DOHH2 (cell line): Measurements from ENCODE around the gene SPART.

Source experiments
- H3F3A ChIP-seq: fragments of 200-600 bp; sonication (generic), shearing (Covaris generic); 2 replicates; pipeline ENCODE4 v1.6.0; 2016; ENCODE audit warnings: antibody characterized with exemption, mild to moderate bottlenecking; ENCODE audit not compliant: control insufficient read depth, insufficient read depth
- H3K27ac ChIP-seq: fragments of 200-600 bp; sonication (generic); 2 replicates; pipeline ENCODE4 v1.5.1; 2014; ENCODE audit warnings: low read depth, mild to moderate bottlenecking, low read length, moderate library complexity
- H3K27me3 ChIP-seq: fragments of 200-600 bp; sonication (generic); 2 replicates; pipeline ENCODE4 v1.6.1; 2014; ENCODE audit warnings: mild to moderate bottlenecking, low read length, mixed read lengths; ENCODE audit not compliant: control insufficient read depth
- H3K36me3 ChIP-seq: fragments of 200-600 bp; sonication (generic); 2 replicates; pipeline ENCODE4 v1.6.1; 2014; ENCODE audit warnings: mild to moderate bottlenecking, low read length, moderate library complexity, mixed read lengths; ENCODE audit not compliant: control insufficient read depth
- H3K4me1 ChIP-seq: fragments of 200-600 bp; sonication (generic); 2 replicates; pipeline ENCODE4 v1.6.1; 2014; ENCODE audit warnings: mild to moderate bottlenecking, low read length, mixed read lengths; ENCODE audit not compliant: control insufficient read depth
- H3K4me2 ChIP-seq: fragments of 200-600 bp; sonication (generic); 2 replicates; pipeline ENCODE4 v1.6.0; 2014; ENCODE audit warnings: mild to moderate bottlenecking, low read length, moderate library complexity
- H3K4me3 ChIP-seq: fragments of 200-600 bp; sonication (generic); 2 replicates; pipeline ENCODE4 v1.5.1; 2014; ENCODE audit warnings: mild to moderate bottlenecking, low read length, mixed read lengths
- H3K79me2 ChIP-seq: fragments of 200-600 bp; sonication (generic); 2 replicates; pipeline ENCODE4 v1.6.1; 2014; ENCODE audit warnings: mild to moderate bottlenecking, low read length, mixed read lengths; ENCODE audit not compliant: control insufficient read depth
- H3K9me2 ChIP-seq: fragments of 200-600 bp; sonication (generic); replicated peaks from 2 replicates; pipeline ENCODE4 v1.6.1; 2014; ENCODE audit warnings: mild to moderate bottlenecking, low read length, mixed read lengths; ENCODE audit not compliant: control insufficient read depth
- H3K9me3 ChIP-seq: fragments of 200-600 bp; sonication (generic); 2 replicates; pipeline ENCODE4 v1.6.1; 2014; ENCODE audit warnings: antibody characterized with exemption, low read length, mixed read lengths; ENCODE audit not compliant: control insufficient read depth, insufficient read depth
- H4K20me1 ChIP-seq: fragments of 200-600 bp; sonication (generic); 2 replicates; pipeline ENCODE4 v1.6.0; 2014; ENCODE audit warnings: low read depth, mild to moderate bottlenecking, antibody characterized with exemption, low read length, moderate library complexity; ENCODE audit not compliant: control insufficient read depth, insufficient read depth
- EZH2phosphoT487 ChIP-seq: fragments of 200-600 bp; sonication (generic); IDR thresholded peaks from 2 replicates; pipeline ENCODE4 v1.6.1; 2017; ENCODE audit warnings: borderline replicate concordance, mild to moderate bottlenecking, antibody characterized with exemption, low read length, moderate library complexity, mixed read lengths
- TF ChIP-seq, protein P1 (sequence below): fragments of 200-600 bp; sonication (generic); IDR thresholded peaks from one replicate; pipeline ENCODE4 v1.5.1; 2014; ENCODE audit warnings: antibody characterized with exemption, mild to moderate bottlenecking, low read depth, low read length; ENCODE audit not compliant: poor library complexity, severe bottlenecking

The SPART gene

DNA sequence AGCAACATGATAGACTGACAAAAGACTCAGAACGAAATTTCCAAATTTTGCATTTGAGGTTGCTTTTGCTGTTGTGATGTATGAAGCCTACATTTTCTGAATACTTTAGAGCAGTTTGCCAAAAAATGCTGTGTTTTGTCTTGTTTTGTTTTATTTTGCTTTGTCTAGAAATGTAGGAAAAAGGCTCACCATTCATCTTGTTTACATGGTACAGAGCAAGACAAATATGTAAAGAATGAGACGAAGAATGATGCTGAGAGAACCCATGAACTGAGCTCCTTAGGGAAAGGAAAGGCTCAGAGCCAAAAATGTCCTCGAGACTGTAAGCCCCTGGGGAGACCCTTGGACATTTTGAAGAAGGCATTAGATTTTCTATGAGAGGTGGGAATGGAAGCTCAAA lies 6.8 kb upstream of the SPART start:
- no peaks in the 10 kb centered on the region for H3F3A ChIP-seq

GRCh38 chr13:36352350-36352749 lies 6.2 kb upstream of the SPART start:
- no peaks in the 10 kb centered on the region for H3F3A ChIP-seq
- H3K36me3 ChIP-seq, result no peaks in the 10 kb centered on the region
- no peak overlapping the region for H3K4me2 ChIP-seq
- no peak overlapping the region for H3K4me3 ChIP-seq
- no peaks in the 10 kb centered on the region for H4K20me1 ChIP-seq
- H3K27ac ChIP-seq, result no peak overlapping the region
- TF ChIP-seq EZH2phosphoT487, result no peak
- TF ChIP-seq, protein P1, sequence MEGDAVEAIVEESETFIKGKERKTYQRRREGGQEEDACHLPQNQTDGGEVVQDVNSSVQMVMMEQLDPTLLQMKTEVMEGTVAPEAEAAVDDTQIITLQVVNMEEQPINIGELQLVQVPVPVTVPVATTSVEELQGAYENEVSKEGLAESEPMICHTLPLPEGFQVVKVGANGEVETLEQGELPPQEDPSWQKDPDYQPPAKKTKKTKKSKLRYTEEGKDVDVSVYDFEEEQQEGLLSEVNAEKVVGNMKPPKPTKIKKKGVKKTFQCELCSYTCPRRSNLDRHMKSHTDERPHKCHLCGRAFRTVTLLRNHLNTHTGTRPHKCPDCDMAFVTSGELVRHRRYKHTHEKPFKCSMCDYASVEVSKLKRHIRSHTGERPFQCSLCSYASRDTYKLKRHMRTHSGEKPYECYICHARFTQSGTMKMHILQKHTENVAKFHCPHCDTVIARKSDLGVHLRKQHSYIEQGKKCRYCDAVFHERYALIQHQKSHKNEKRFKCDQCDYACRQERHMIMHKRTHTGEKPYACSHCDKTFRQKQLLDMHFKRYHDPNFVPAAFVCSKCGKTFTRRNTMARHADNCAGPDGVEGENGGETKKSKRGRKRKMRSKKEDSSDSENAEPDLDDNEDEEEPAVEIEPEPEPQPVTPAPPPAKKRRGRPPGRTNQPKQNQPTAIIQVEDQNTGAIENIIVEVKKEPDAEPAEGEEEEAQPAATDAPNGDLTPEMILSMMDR, result no peak
- no peaks in the 10 kb centered on the region for H3K79me2 ChIP-seq
- H3K9me2 ChIP-seq, result no peaks in the 10 kb centered on the region
- no peaks in the 10 kb centered on the region for H3K27me3 ChIP-seq
- no peaks in the 10 kb centered on the region for H3K9me3 ChIP-seq
- H3K4me1 ChIP-seq, result no peaks in the 10 kb centered on the region

More for the DNA sequence above, 6.8 kb upstream of the SPART start:
- no peaks in the 10 kb centered on the region for H3K9me3 ChIP-seq
- H4K20me1 ChIP-seq, result no peaks in the 10 kb centered on the region
- H3K4me1 ChIP-seq, result no peaks in the 10 kb centered on the region
- TF ChIP-seq EZH2phosphoT487, result no peak
- TF ChIP-seq, protein P1, result no peak
- no peak overlapping the region for H3K4me2 ChIP-seq
- no peaks in the 10 kb centered on the region for H3K79me2 ChIP-seq
- H3K36me3 ChIP-seq, result no peaks in the 10 kb centered on the region
- no peak overlapping the region for H3K27ac ChIP-seq
- no peak overlapping the region for H3K4me3 ChIP-seq
- no peaks in the 10 kb centered on the region for H3K27me3 ChIP-seq
- H3K9me2 ChIP-seq, result no peaks in the 10 kb centered on the region

GRCh38 chr13:36347531-36348210 lies 1.5 kb upstream of the SPART start:
- H3K9me2 ChIP-seq, result no peaks in the 10 kb centered on the region
- H3K27ac ChIP-seq, result no peak overlapping the region
- no peaks in the 10 kb centered on the region for H3K9me3 ChIP-seq
- TF ChIP-seq, protein P1, result no peak
- no peak for TF ChIP-seq EZH2phosphoT487
- no peaks in the 10 kb centered on the region for H3F3A ChIP-seq
- no peaks in the 10 kb centered on the region for H3K79me2 ChIP-seq
- H3K4me2 ChIP-seq, result no peak overlapping the region
- H3K4me1 ChIP-seq, result no peaks in the 10 kb centered on the region
- no peaks in the 10 kb centered on the region for H3K27me3 ChIP-seq
- no peak overlapping the region for H3K4me3 ChIP-seq
- H4K20me1 ChIP-seq, result no peaks in the 10 kb centered on the region
- no peaks in the 10 kb centered on the region for H3K36me3 ChIP-seq
